ENCODE results near the gene C4orf51.

C4orf51 gene

GRCh38 chr4:145716200-145716599 is 36.3 kb downstream of the C4orf51 start:
- DNase-seq = no peak

- DNase-seq = no peak
These were observed 36.8 kb downstream of the C4orf51 start for GRCh38 chr4:145716661-145717200.

GRCh38 chr4:145719752-145720624 is 40.0 kb downstream of the C4orf51 start:
- DNase-seq = no peak

- DNase-seq = no peak
These were observed 40.7 kb downstream of the C4orf51 start for GRCh38 chr4:145720656-145721055.

GRCh38 chr4:145722561-145722960 is 42.6 kb downstream of the C4orf51 start:
- no peak for DNase-seq

GRCh38 chr4:145723336-145723735 is 43.4 kb downstream of the C4orf51 start:
- no peak for DNase-seq

- DNase-seq = no peak
These were observed 50.1 kb downstream of the C4orf51 start for GRCh38 chr4:145730026-145730425.

- peak; percentile 51 for DNase-seq
These were observed 51.1 kb downstream of the C4orf51 start for GRCh38 chr4:145731028-145731427.

GRCh38 chr4:145732001-145732815 is 52.3 kb downstream of the C4orf51 start:
- no peak for DNase-seq

- peak; percentile 47 for DNase-seq
These were observed 53.2 kb downstream of the C4orf51 start for GRCh38 chr4:145732895-145733880.

GRCh38 chr4:145734031-145734430 is 54.1 kb downstream of the C4orf51 start:
- DNase-seq = no peak

GRCh38 chr4:145734576-145735346 is 54.8 kb downstream of the C4orf51 start:
- no peak for DNase-seq

GRCh38 chr4:145735347-145735675 is 55.4 kb downstream of the C4orf51 start:
- no peak for DNase-seq

GRCh38 chr4:145735827-145736226 is 55.9 kb downstream of the C4orf51 start:
- no peak for DNase-seq

- DNase-seq = no peak
These were observed 56.4 kb downstream of the C4orf51 start for GRCh38 chr4:145736241-145736831.

GRCh38 chr4:145739845-145740244 is 59.9 kb downstream of the C4orf51 start:
- no peak for DNase-seq

- no peak for DNase-seq
These were observed 60.9 kb downstream of the C4orf51 start for GRCh38 chr4:145740806-145741205.

- DNase-seq = no peak
These were observed 63.7 kb downstream of the C4orf51 start for GRCh38 chr4:145743641-145744040.

- no peak for DNase-seq
These were observed 75.9 kb downstream of the C4orf51 start for GRCh38 chr4:145755802-145756201.

- no peak for DNase-seq
These were observed 76.3 kb downstream of the C4orf51 start for GRCh38 chr4:145756244-145756643.

- DNase-seq = no peak
These were observed 77.2 kb downstream of the C4orf51 start for GRCh38 chr4:145757188-145757587.
